ENCODE data around the gene FOXD2.

FOXD2 gene

GRCh38 chr1:47399138-47399845, 38.6 kb upstream of the FOXD2 start:
- H3K4me3 ChIP-seq (ENCODE audit: low read depth, low read length) = no peak overlapping the region
- TF ChIP-seq CTCF (IDR thresholded peaks at IDR 0.05; ENCODE audit: borderline replicate concordance, insufficient read depth, low read depth, low read length) = no peak

- TF ChIP-seq CTCF (IDR thresholded peaks at IDR 0.05; ENCODE audit: borderline replicate concordance, insufficient read depth, low read depth, low read length) = no peak
- no peak overlapping the region for H3K4me3 ChIP-seq (ENCODE audit: low read depth, low read length)
Measured at GRCh38 chr1:47399846-47400155, 38.0 kb upstream of the FOXD2 start.

- no peak for TF ChIP-seq CTCF (IDR thresholded peaks at IDR 0.05; ENCODE audit: borderline replicate concordance, insufficient read depth, low read depth, low read length)
Measured at GRCh38 chr1:47401761-47402160, 36.1 kb upstream of the FOXD2 start.

GRCh38 chr1:47402591-47402990, 35.3 kb upstream of the FOXD2 start:
- no peak overlapping the region for H3K4me3 ChIP-seq (ENCODE audit: low read depth, low read length)
- no peak for TF ChIP-seq CTCF (IDR thresholded peaks at IDR 0.05; ENCODE audit: borderline replicate concordance, insufficient read depth, low read depth, low read length)

More at GRCh38 chr1:47401761-47402160, 36.1 kb upstream of the FOXD2 start:
- no peak overlapping the region for H3K4me3 ChIP-seq (ENCODE audit: low read depth, low read length)

GRCh38 chr1:47403321-47403910, 34.4 kb upstream of the FOXD2 start:
- H3K4me3 ChIP-seq (ENCODE audit: low read depth, low read length) = no peak overlapping the region
- no peak for TF ChIP-seq CTCF (IDR thresholded peaks at IDR 0.05; ENCODE audit: borderline replicate concordance, insufficient read depth, low read depth, low read length)

GRCh38 chr1:47405697-47406096, 32.1 kb upstream of the FOXD2 start:
- H3K4me3 ChIP-seq (ENCODE audit: low read depth, low read length) = no peak overlapping the region
- no peak for TF ChIP-seq CTCF (IDR thresholded peaks at IDR 0.05; ENCODE audit: borderline replicate concordance, insufficient read depth, low read depth, low read length)

- TF ChIP-seq CTCF (IDR thresholded peaks at IDR 0.05; ENCODE audit: borderline replicate concordance, insufficient read depth, low read depth, low read length) = no peak
- H3K4me3 ChIP-seq (ENCODE audit: low read depth, low read length) = no peak overlapping the region
Measured at GRCh38 chr1:47406966-47407365, 30.9 kb upstream of the FOXD2 start.
